Natural killer cell (primary cell): Measurements from ENCODE around the gene SLC5A1. TPM values are rescaled to one million over a fixed set of nuclear protein-coding genes. Genes with fewer than 3 reads are reported as not detected.

Source experiments
- ATAC-seq, 3 donors: fragments of 150-1000 bp in 2 of 3; fragments of 200-7000 bp in 1 of 3; cut with Tn5 transposase; 1 replicate in 1 of 3; 2 replicates in 2 of 3; pipeline ENCODE4 v1.10.0; 2021; ENCODE audit warnings: mild to moderate bottlenecking in 2 of 3, moderate library complexity in 2 of 3
- DNase-seq, 2 donors: peaks; one replicate each; pipeline versions ENCODE4 v3.0.0 to v3.0.0-alpha.2; 2013 to 2021; ENCODE audit warnings: mixed read lengths in 1 of 2
- H3K27ac ChIP-seq: one replicate; pipeline ENCODE4 v1.5.1; 2013; ENCODE audit warnings: mild to moderate bottlenecking, low read length
- H3K27me3 ChIP-seq: one replicate; pipeline ENCODE4 v1.6.1; 2013; ENCODE audit warnings: low read length; ENCODE audit not compliant: control insufficient read depth, insufficient read depth
- H3K36me3 ChIP-seq: one replicate; pipeline ENCODE4 v1.6.1; 2013; ENCODE audit warnings: low read length; ENCODE audit not compliant: control insufficient read depth, insufficient read depth
- H3K4me1 ChIP-seq: one replicate; pipeline ENCODE4 v1.6.1; 2013; ENCODE audit warnings: low read length; ENCODE audit not compliant: control insufficient read depth, insufficient read depth
- H3K4me3 ChIP-seq: one replicate; pipeline ENCODE4 v1.5.1; 2013; ENCODE audit warnings: low read length
- H3K9me3 ChIP-seq: one replicate; pipeline ENCODE4 v1.6.1; 2013; ENCODE audit warnings: low read length; ENCODE audit not compliant: control insufficient read depth, insufficient read depth
- H3K27ac Mint-ChIP-seq, 2 donors: one replicate each; pipeline ENCODE4 v1.8.0; 2022; ENCODE audit warnings: mild to moderate bottlenecking in 2 of 2, mixed read lengths in 2 of 2, moderate library complexity in 1 of 2
- H3K27me3 Mint-ChIP-seq, 2 donors: one replicate each; pipeline ENCODE4 v1.8.0; 2022; ENCODE audit warnings: low read depth in 2 of 2, mixed read lengths in 2 of 2
- H3K36me3 Mint-ChIP-seq: one replicate; pipeline ENCODE4 v1.8.0; 2022; ENCODE audit warnings: mixed read lengths
- H3K4me1 Mint-ChIP-seq, 2 donors: one replicate each; pipeline ENCODE4 v1.8.0; 2022; ENCODE audit warnings: mixed read lengths in 2 of 2
- H3K4me3 Mint-ChIP-seq: one replicate; pipeline ENCODE4 v1.8.0; 2022; ENCODE audit warnings: mild to moderate bottlenecking, moderate library complexity, mixed read lengths
- H3K9me3 Mint-ChIP-seq, 2 donors: one replicate each; pipeline ENCODE4 v1.8.0; 2022; ENCODE audit warnings: mixed read lengths in 2 of 2
- whole genome bisulfite sequencing: methylation state at CpG from one replicate; pipeline ENCODE4 v1.1.7; 2013; ENCODE audit warnings: missing lambda C conversion rate; ENCODE audit not compliant: insufficient coverage; 5-methylcytosine and 5-hydroxymethylcytosine counted together
- intact Hi-C: fragments of 100-400 bp; cut with micrococcal nuclease; formaldehyde crosslinking; loops from one replicate; pipeline ENCODE4 v1.14.2; 2022
- total RNA-seq, 4 donors: library from RNA; stranded (reverse); fragments of 120-200 nt in 1 of 4; gene quantifications; one replicate each; pipeline versions ENCODE4 v1.2.3 to v1.2.4, GENCODE V29; 2013 to 2022
- TF ChIP-seq, protein P1 (sequence below): fragments of 200-600 bp; IDR thresholded peaks from one replicate; pipeline ENCODE4 v1.8.0; 2022; ENCODE audit warnings: antibody characterized with exemption

The SLC5A1 gene
- total RNA-seq, 3 donors from 2014 or later (not counting 1 experiment from before 2014, with no cell fraction given), result not detected

DNA sequence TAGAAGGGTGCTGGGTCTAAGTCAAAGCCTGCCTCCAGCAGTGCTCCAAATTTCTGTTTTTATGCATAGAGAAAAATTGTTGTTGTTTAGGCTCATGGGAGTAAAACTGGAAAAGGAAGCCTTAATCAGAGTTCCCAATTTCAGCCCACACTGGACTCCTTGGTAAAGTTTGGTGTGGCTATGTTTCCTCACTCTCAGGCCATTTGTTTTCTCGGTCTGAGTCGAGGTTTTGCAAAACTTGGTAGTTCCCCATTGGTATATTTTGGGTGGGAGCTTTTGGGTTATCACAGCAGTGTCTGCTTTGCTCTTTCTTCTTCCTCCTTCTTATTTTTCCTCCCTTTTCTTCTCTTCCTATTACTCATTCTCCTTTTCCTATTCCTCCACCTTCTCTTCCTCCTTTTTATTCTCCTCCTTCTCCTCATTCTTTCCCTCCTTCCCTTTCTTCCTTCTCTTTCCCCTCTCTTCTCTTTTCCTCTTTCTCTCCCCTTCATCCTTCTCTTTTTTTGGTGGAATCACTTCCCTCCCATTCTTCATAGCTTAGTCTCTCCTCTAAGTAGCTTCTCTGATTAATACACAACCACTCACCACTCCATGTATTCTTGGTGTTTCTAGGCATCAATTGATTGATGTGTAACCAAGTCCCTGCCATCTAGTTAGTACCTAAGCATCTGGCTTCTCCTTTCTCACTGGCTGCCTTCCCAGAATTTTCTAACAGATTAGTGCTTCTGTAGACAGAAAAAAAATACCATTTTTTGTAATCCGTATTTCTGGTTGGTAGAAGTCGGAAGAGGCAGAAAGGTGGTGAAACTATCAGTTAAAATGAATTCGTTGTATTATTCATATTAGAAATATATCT is 10.1 kb downstream of the SLC5A1 start:
- H3K27ac Mint-ChIP-seq, result no peak overlapping the region
- no peak overlapping the region for H3K4me3 ChIP-seq

DNA sequence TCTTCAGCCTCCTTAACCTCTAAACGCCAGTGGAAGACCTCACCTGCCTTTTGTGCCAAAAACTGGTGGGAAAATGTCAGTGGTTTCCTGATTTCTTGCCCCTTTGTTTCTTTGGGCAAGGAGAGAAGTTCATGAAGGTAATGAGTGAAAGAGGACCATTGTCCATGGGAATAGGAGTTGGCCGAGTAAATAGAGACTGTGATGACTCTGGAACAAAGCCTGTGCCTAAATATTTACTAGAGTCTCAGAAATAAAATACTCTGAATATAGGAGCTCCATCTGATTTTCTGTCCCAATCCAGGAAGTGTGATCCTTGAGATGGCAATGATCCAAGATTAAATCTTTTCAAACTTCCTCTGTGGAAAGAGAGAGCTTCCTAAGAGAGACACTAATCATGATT is 12.0 kb downstream of the SLC5A1 start:
- TF ChIP-seq, protein P1, sequence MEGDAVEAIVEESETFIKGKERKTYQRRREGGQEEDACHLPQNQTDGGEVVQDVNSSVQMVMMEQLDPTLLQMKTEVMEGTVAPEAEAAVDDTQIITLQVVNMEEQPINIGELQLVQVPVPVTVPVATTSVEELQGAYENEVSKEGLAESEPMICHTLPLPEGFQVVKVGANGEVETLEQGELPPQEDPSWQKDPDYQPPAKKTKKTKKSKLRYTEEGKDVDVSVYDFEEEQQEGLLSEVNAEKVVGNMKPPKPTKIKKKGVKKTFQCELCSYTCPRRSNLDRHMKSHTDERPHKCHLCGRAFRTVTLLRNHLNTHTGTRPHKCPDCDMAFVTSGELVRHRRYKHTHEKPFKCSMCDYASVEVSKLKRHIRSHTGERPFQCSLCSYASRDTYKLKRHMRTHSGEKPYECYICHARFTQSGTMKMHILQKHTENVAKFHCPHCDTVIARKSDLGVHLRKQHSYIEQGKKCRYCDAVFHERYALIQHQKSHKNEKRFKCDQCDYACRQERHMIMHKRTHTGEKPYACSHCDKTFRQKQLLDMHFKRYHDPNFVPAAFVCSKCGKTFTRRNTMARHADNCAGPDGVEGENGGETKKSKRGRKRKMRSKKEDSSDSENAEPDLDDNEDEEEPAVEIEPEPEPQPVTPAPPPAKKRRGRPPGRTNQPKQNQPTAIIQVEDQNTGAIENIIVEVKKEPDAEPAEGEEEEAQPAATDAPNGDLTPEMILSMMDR, result no peak

More for the DNA sequence above, 10.1 kb downstream of the SLC5A1 start:
- H3K27me3 Mint-ChIP-seq, result peaks cover 14 to 20% of the 10 kb centered on the region in 2 donors
- no peaks in the 10 kb centered on the region for H3K27me3 ChIP-seq
- no peak overlapping the region for H3K4me3 Mint-ChIP-seq
- TF ChIP-seq, protein P1, result no peak
- ATAC-seq (no peak), DNase-seq (no peak)
- H3K36me3 ChIP-seq, result no peaks in the 10 kb centered on the region
- H3K9me3 ChIP-seq, result no peaks in the 10 kb centered on the region
- intact Hi-C loops, result no loop called here
- no peaks in the 10 kb centered on the region for H3K9me3 Mint-ChIP-seq
- H3K36me3 Mint-ChIP-seq, result no peaks in the 10 kb centered on the region
- no peaks in the 10 kb centered on the region for H3K4me1 ChIP-seq
- no peak overlapping the region for H3K27ac ChIP-seq
- no peaks in the 10 kb centered on the region for H3K4me1 Mint-ChIP-seq
- no CpG with 5 or more reads among the region's 5 CpGs for WGBS

DNA sequence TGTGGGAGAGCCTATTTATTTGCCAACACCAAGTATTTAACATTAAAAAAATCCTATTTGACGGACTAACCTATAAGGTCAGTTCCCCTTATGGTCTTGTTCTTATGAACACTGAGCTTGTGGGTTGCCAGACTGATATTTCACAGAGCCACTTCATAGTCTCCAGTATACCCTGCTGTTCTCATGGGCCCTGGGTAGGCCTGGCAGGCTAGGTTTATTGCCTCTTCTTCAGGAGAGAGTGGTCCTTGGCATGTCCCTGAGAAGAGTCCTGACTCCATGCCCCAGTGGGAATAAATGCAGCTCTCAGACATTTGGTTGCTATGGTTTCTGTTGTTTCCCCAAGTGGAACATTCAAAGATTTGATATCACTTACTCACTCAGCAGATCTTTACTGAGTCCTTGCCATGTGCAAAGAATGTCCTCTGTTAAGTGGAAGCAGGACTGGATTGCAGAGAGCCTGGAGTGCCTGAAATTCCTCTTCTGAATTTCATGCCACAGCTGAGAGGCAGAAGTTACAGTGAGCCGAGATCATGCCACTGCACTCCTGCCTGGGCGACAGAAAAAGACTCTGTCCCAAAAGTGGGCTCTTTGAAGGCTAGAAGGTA is 15.7 kb downstream of the SLC5A1 start:
- TF ChIP-seq, protein P1, result no peak
- Mint-ChIP-seq H3K36me3 (no peaks in the 10 kb centered on the region), H3K9me3 (no peaks in the 10 kb centered on the region), H3K27me3 (peaks cover 14% of the 10 kb centered on the region in 2 donors), H3K4me1 (no peaks in the 10 kb centered on the region), H3K27ac (no peak overlapping the region), H3K4me3 (no peak overlapping the region)
- no peaks in the 10 kb centered on the region for H3K9me3 ChIP-seq
- WGBS, result 90% methylated on average over 3 of the region's 3 CpGs
- H3K27me3 ChIP-seq, result no peaks in the 10 kb centered on the region
- H3K36me3 ChIP-seq, result no peaks in the 10 kb centered on the region
- no peak overlapping the region for H3K4me3 ChIP-seq
- no peaks in the 10 kb centered on the region for H3K4me1 ChIP-seq
- intact Hi-C loops, result no loop called here
- no peak overlapping the region for H3K27ac ChIP-seq
- ATAC-seq (no peak), DNase-seq (no peak)

More for the DNA sequence above, 12.0 kb downstream of the SLC5A1 start:
- 57% methylated on average over 2 of the region's 2 CpGs for WGBS
- Mint-ChIP-seq H3K27ac (no peak overlapping the region), H3K9me3 (no peaks in the 10 kb centered on the region), H3K4me3 (no peak overlapping the region), H3K36me3 (no peaks in the 10 kb centered on the region), H3K27me3 (peaks cover 16% of the 10 kb centered on the region in 2 donors), H3K4me1 (no peaks in the 10 kb centered on the region)
- no peak for DNase-seq
- H3K4me1 ChIP-seq, result no peaks in the 10 kb centered on the region
- no peak overlapping the region for H3K4me3 ChIP-seq
- intact Hi-C loops, result no loop called here
- H3K27ac ChIP-seq, result no peak overlapping the region
- no peak for ATAC-seq
- H3K36me3 ChIP-seq, result no peaks in the 10 kb centered on the region
- no peaks in the 10 kb centered on the region for H3K27me3 ChIP-seq
- H3K9me3 ChIP-seq, result no peaks in the 10 kb centered on the region
